Measurements from ENCODE around the gene PPARA.

- TF ChIP-seq CTCF (IDR thresholded peaks at IDR 0.05; ENCODE audit: low read length) (peak; percentile 89), EZH2phosphoT487 (IDR thresholded peaks at IDR 0.05; ENCODE audit: low read length) (no peak), EZH2 (optimal IDR thresholded peaks at IDR 0.05; ENCODE audit: low read depth, low read length) (no peak)
These were observed 27.8 kb upstream of the PPARA start for GRCh38 chr22:46122511-46122971.

Measured in MM.1S (cell line).